WERI-Rb-1 (cell line): ENCODE measurements around the gene CYBA.

Experiments used
- DNase-seq: peaks from one replicate; pipeline ENCODE4 v3.0.0-alpha.2; 2020
- H3K27ac ChIP-seq: fragments of 250-450 bp; sonication (Bioruptor Pico); 2 replicates; pipeline ENCODE4 v1.5.1; 2020; ENCODE audit warnings: mild to moderate bottlenecking, moderate library complexity
- H3K27me3 ChIP-seq: fragments of 250-450 bp; sonication (Bioruptor Pico); 2 replicates; pipeline ENCODE4 v1.5.1; 2021; ENCODE audit warnings: mild to moderate bottlenecking, low read depth, moderate library complexity; ENCODE audit not compliant: insufficient read depth, severe bottlenecking
- H3K36me3 ChIP-seq: fragments of 250-450 bp; sonication (Bioruptor Pico); 2 replicates; pipeline ENCODE4 v1.5.1; 2020; ENCODE audit warnings: mild to moderate bottlenecking, moderate library complexity
- H3K4me3 ChIP-seq: 2 replicates; pipeline ENCODE4 v1.5.1; 2011; ENCODE audit warnings: low read depth, mild to moderate bottlenecking, control low read depth, low read length
- H3K9me3 ChIP-seq: fragments of 250-450 bp; sonication (Bioruptor Pico); 2 replicates; pipeline ENCODE4 v1.5.1; 2021; ENCODE audit warnings: mild to moderate bottlenecking, moderate library complexity; ENCODE audit not compliant: severe bottlenecking
- CTCF ChIP-seq: IDR thresholded peaks from 2 replicates; pipeline ENCODE4 v1.5.1; 2011; ENCODE audit warnings: low read depth, mild to moderate bottlenecking, control low read depth, inconsistent platforms, low read length

The CYBA gene

DNA sequence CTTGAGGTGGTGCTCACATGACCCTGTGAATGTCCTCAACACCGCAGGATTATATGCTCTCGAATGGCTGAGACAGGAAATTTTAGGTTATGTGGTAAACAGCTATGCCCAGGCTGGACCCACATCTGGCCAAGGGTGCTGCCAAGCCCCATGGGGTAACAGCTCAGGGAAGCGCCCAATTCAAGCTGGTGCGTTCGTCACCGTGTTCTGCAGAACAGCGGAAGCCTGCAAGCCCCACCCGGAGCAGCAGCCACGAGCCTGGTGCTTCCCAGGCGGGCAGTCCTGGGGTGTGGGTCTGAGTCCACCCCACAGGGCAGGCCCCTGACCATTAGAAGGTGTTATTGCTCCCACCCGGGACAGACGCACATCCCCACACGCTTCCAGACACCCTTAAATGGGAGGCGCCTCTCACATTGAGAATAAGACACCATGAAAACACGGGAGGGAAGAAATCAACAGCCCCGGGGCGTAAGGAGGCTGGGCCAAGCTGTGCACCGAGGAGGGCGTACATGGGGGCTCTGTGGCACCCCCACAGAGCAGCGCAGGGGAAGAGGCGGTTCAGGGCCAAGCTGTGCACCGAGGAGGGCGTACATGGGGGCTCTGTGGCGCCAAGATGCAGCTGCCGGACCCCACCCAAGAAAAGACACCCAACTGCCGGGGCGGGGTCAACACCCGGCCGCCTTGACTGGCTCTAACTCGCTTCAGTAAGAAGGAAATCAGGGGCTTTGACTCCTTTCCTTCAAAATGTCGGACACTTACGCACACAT, 2.9 kb upstream of the CYBA start:
- DNase-seq = no peak
- Histone ChIP-seq H3K4me3 (no peak overlapping the region), H3K9me3 (no peaks in the 10 kb centered on the region), H3K27ac (no peak overlapping the region), H3K36me3 (no peaks in the 10 kb centered on the region; the same call in 1 of the 2 replicates), H3K27me3 (no peaks in the 10 kb centered on the region)
- no peak for TF ChIP-seq CTCF

DNA sequence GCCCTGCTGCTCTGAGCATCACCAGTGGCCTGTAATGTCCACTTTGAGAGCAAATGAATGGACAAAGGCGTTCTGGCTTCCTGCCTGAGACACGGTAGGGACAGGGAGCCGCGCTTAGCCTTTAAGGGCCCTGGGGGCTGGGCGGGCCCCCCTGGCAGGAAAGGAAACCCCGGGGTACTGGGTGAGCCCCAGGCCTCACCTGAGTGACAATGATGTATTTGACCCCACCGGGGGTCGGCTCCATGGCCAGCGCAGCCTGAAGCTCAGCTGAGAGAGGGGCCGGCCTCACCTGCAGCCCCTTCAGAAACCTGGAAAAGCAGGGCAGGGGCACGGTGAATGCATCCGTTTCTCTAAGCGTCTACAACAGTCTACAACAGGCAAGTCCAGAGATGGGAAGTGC, 2.2 kb upstream of the CYBA start:
- TF ChIP-seq CTCF = no peak
- DNase-seq = no peak
- H3K4me3 ChIP-seq = no peak overlapping the region
- no peaks in the 10 kb centered on the region for H3K9me3 ChIP-seq
- H3K27ac ChIP-seq = no peak overlapping the region
- H3K27me3 ChIP-seq = no peaks in the 10 kb centered on the region
- H3K36me3 ChIP-seq = no peaks in the 10 kb centered on the region; the same call in 1 of the 2 replicates

GRCh38 chr16:88652762-88653063, 1.9 kb upstream of the CYBA start:
- no peak overlapping the region for H3K4me3 ChIP-seq
- no peak for TF ChIP-seq CTCF

GRCh38 chr16:88651989-88652761, 1.3 kb upstream of the CYBA start:
- no peaks in the 10 kb centered on the region for H3K27me3 ChIP-seq
- no peak overlapping the region for H3K27ac ChIP-seq
- DNase-seq = no peak
- H3K4me3 ChIP-seq = no peak overlapping the region
- H3K36me3 ChIP-seq = no peaks in the 10 kb centered on the region; the same call in 1 of the 2 replicates
- no peak for TF ChIP-seq CTCF
- no peaks in the 10 kb centered on the region for H3K9me3 ChIP-seq

More at GRCh38 chr16:88652762-88653063, 1.9 kb upstream of the CYBA start:
- DNase-seq = no peak
- H3K36me3 ChIP-seq = no peaks in the 10 kb centered on the region; the same call in 1 of the 2 replicates
- no peak overlapping the region for H3K27ac ChIP-seq
- H3K9me3 ChIP-seq = no peaks in the 10 kb centered on the region
- no peaks in the 10 kb centered on the region for H3K27me3 ChIP-seq

GRCh38 chr16:88651276-88651988, 579 bp upstream of the CYBA start:
- no peaks in the 10 kb centered on the region; the same call in 1 of the 2 replicates for H3K36me3 ChIP-seq
- H3K27ac ChIP-seq = no peak overlapping the region
- H3K9me3 ChIP-seq = no peaks in the 10 kb centered on the region
- DNase-seq = peak; percentile 44
- H3K4me3 ChIP-seq = no peak overlapping the region
- TF ChIP-seq CTCF = no peak
- no peaks in the 10 kb centered on the region for H3K27me3 ChIP-seq
